HG03520 (cell line): ENCODE data around the gene HAND2.

ENCODE experiments used
- ATAC-seq: cut with Tn5 transposase; IDR thresholded peaks from one replicate; pipeline ENCODE4 v1.9.1; 2021; ENCODE audit warnings: mild to moderate bottlenecking, moderate library complexity; ENCODE audit not compliant: unreplicated experiment

HAND2 gene

DNA sequence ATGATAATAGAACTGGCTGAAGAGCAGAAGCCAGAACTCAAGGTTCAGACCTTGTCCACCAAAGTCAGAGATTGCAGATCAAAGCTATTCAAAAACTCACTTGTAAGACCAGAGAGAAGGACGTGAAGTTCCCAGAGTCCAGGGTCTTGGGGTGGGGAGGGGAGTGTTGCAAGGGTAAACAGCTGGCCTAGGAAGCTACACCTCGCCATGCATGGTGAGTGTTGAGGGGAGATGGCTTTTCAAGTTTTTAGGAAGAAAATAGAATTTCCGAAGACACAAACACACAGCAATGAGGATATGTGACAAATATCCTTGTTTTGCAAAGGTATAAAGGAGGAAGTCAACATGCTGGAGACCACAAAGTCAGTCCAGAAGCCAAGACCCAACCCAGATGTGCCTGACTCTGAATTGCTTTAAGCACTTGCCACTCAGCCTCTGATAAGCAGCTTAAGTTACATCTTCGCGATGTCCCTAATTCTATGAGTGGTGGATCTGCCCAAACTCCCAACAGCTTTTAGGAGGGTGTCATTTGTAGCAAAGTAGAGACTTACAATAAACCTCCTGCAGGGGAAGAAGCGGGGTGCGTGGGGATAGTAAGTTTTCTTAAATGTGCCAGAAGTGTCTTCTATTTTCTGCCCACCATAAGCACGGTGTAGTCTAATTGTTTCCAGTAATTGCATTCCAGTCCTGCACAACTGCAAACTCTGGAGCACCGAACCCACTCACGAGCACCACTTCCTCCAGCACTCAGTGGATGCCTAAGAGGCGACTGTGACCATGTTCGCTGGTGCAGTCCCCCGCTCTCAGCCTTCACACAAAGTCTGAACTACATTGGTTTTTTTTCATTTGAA, 26.5 kb downstream of the HAND2 start:
- ATAC-seq, result no peak

DNA sequence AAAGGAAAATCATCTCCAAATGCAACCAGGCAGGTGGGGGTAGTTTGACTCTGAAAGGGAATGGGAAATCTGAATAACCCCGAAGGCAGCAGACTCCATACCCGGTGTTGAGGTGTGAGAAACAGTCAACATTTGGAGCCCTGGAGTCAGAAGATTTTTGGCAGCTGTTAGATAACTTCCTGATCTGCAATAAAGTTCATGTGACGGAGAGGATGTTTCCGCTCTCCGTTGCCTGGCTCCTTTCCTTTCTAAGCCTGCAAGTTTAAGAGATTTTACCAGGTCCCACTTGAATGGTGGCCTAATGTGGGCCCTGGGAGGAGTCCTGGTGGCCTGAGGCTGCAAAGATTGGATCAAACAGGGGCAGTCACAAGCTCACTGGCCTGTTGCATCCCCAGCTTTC, 27.7 kb downstream of the HAND2 start:
- ATAC-seq, result no peak

DNA sequence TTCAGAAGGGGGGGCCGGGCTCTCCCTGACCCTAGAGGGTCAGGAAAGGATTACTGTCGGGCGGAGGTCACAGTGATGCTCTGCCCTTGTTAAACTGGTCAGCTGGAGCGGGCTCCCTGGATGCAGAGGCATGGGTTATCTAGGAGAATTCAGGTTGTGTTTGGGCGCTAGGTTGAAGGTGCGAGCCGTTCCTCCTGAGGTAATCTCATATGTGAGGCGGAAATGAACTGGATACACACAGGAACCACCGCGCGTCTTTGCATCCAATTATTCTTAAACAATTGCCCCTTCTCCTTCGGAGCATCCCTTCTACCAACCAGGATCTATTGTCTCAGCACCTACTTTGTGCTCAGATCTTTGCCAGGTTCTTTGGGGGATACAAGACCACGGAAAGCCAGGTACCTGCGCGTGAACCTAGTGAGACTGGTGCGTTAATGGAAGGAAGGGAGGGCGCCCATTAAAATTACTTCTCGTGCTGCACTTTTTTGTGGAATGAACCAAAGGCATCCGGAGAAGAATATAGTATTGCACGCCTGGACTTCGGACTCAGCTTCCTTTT, 28.4 kb downstream of the HAND2 start:
- no peak for ATAC-seq

DNA sequence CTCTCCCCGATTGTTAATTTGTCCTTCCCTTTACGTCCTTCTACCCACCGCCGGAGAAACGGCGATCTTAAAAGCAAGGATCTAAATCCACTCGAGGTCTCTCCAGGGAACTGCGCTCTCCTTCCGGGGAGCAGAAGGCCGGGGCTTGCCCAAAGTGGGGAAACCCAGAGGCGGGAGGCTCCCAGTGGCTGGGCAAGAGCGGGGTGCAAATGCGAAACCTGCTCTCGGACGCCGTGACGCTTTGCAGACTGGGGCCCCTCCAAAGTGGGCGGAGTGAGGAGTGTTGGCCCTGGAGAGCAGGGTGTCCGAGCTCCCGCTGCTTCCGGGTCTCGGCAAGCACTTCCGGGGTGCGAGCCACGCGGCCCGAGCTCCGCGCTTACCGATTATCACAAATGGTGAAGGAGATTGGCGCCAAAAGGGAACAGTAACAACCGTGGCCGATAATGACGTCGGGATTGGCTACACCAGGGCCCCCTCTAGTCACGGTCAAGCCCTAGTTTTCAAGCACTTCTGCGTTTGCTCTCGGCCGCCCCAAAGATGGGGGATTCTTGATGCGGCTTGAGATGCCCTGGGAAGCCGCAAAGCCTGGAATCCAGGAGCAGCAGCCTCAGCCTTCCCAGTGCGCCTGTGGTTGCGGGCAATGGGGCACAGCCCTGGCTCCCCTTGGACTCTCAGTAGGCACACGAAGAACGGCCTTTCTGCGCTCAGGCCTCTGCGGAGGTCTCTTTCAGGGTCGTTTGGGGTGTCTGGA, 29.0 kb downstream of the HAND2 start:
- peak; percentile 35 for ATAC-seq

DNA sequence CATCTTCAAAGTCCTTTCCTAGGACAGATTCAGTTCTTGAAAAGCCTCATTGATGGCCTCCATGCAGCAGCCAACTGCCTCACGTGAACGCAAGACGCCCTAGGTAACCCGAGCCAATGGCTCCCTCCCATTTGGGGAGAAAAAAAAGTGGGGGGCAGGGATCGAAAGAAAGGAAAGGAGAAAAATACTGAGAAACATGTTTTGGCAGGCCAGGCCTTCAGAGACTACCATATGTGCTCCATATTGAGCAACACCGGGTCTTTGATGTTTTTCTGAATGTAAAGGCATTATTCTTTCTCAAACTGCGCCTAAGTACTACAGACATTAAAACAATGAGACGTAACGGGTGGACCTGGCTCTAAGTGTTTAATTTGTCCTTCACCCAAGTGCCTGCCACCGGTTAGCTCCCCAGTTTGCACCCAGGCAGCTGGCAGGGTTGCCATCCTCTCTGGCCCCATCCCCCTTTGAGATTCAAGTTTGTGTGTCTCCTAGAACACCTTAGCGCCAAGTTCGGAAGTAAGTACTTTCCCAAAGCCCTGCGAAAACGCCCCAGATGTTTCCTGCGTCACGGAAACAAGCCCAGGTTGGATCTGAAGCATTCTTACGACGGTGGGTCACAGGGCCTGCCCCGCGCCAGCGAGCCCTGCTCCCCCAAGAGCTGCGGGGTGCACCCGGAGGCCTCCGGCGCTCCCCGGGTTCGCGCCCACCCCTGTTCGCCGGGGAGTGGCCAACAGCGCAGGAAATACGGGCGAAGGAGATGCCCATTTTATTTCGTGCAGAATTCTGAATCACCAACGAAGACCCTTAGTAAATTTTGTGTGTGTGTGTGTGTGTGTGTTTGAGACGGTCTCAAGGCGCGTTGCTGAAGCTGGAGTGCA, 30.1 kb downstream of the HAND2 start:
- ATAC-seq, result no peak

DNA sequence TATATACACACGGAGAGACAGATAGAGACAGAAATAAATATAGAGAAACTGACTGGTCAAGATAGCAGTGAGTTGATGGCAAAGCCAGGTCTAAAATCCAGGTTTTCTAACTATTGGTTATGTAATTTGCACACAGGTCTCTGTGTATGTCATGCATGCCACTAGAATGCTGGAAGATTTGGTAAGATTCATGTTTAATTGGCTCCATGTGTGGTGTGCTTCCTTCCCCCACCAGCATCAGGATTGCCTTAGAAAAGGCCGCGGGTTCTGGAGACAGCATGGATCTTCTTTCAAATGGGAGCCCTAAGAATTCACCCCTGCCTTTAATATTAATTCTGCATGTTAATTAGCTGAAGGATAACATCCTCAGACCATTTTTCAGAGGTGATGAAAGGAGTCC, 31.3 kb downstream of the HAND2 start:
- no peak for ATAC-seq

DNA sequence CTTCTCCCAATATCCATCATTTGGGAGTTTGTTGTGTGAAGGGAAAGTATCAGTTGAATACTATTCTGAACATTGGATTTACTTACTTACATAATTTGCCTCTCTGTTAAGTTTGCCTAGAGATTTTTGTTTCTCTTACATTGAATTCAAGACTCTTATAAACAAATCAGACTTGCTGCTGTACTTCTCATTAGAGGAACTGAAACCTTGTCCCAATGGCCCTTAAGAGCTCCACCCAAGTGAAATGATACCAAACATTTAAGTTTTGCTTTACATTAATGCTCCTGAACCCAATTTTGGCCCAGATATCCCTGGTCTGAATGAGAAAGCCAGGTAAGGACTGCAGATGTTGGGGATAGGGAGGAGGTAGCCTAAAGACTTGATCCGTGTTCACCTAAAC, 32.0 kb downstream of the HAND2 start:
- ATAC-seq, result peak; percentile 40

DNA sequence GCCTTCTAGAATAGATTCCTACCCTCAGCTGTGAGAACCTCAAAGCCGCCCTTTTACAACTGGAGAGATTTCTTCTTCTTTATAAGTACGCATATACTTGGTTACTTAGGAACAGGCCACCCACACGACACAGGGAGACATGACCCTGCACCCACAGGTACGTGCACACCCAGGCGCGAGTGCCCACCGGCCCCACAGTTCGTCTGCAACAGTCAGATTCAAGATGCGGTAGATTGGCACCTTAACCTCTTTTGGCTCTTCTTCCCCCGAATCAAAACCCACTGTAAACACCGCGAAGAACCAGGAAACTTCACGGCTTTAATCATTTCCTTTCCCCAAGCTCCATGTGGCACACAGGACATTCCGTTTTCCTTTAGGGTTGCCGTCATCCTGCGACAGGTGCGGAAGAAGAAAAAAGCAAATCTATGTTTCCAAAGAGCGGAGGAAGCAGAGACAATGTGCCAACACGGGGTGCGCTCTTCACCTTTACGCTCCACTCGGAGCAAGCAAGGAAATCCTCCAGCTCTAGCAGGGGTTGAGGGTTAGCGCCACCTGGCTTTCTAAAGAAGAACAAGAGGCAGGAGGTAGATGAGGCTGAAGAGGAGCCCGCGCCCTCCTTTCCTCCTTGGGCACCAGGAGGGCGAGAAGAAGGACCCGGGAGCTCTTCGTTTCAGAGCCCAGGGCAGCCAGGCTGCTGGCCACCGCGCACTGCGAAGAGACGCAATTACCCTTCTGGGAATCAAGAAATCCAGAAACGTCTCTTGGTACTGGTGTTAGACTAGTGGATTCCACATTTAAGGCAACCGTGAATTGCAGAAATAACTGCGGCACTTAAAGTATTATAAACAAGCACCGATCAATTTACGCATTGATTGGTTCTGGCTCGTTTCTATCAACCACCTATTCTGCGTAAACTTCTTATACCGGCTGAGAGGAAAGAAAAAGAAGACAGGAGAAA, 35.7 kb downstream of the HAND2 start:
- peak; percentile 98 for ATAC-seq

DNA sequence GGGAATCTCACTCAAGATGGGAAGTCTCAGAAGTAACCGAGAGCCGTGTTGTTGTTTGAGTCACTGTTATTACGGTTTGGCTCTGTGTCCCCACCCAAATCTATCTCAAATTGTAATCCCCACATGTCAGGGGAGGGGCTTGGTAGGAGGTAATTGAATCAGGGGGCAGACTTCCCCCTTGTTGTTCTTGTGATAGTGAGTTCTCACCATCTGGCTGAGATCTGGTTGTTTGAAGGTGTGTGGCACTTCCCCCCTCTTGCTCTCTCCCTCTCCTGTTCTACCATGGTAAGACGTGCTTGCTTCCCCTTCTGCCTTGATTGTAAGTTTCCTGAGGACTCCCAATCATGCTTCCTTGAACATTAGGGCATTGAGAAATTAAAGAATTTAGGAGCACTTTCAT, 37.0 kb downstream of the HAND2 start:
- no peak for ATAC-seq

DNA sequence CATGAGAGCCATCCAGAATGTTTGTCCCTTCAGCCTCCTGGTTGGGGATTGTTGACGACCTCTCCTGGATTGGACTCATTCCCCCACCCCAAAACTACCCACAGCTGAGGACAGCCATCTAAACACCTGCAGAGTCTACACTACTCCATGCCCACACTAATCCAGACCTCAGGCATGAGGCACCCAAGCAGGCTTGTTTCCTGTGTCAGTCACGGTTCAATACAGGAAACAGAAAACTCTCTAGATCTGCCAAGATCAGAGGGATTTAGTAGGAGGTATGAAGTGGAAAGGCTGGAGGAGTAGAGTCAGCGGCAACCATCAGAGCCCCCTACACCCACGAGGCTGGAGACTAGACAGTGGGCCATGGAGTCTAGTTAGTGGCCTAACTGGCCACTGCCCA, 37.7 kb downstream of the HAND2 start:
- no peak for ATAC-seq

DNA sequence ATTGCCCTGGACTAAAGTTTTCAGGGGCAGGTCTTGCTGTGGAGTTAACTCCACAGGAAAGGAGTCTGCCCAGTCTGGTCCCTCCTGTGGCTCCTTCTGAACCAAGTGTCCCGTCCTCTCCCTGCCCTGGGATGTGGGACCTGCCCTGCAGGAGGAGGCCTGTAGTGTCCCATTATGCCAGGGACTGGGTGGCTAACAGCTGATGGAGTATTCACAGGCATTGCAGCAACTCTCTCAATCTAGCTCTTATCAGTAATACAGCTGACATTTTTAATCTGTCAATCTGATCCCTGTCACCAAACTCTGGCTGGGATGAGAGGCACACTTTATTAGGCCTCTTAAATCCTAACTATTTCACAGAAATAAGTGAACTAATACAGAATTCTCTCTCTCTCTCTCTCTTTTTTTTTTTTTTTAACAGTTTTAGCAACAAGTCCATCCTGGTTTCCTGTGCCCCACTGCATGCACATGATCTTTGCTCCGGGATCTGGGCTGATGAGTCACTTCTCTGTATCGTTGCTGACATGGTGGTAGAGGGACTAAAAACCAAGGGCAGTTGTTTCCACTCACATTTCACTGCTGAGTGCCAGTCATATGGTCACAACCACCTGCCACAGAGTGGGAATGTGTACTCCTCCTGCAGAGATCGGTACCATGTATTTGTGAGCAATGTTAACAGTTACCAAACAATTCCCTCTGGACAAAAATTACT, 39.1 kb downstream of the HAND2 start:
- ATAC-seq, result no peak

DNA sequence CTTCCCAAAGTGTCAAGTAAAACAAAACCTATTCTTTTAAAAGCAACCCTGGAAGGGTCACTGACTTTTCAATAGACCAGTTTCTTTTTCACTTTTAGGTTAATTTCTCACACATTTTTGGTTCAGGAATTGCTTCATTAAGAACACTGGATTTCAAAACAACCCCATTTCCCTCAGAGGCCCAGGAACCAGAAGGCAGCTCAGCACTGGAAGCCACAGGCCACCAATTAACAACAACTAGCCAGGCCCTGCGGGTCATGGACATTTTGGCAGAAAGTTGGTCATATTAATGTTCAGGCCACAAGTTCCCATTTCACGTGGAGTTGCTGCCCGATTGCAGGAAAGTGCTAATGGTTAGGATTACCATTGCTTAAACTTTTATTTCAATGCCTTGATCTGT, 39.8 kb downstream of the HAND2 start:
- no peak for ATAC-seq

DNA sequence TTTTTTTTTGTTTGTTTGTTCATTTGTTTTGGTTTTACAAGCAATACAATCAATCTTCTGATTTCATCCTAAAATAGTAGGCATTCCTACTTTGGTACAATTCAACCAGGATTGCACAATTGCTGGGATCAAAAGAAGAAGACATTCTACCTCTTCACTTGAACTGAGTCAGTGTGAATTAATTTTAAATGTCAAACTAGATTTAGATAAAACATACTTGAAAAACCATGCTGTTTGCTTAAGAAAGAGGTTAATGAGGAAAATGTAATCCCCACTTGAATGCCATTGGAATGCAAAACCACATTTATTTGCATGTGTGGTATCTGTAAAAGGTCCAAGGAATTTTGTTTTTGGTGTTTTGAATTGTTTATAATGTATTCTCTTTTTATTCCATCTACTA, 40.5 kb downstream of the HAND2 start:
- no peak for ATAC-seq

DNA sequence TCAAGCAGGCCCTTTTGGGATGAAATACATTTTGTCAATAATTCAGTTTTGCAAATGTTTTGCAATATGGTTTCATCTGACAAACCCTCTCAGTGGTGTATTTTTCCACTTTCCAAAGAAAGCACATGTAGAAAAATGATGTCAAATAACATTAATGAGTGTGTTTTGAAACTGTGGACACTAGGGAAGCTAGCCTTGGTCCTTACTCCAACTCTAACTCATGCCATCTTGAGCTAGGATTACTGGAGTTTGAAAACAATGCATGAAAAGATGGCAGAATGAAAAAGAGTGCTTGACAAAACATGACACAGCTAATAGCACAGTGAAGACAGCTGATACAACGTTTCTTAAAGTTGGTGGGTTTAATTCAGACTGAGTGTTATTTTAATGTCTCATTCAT, 41.4 kb downstream of the HAND2 start:
- no peak for ATAC-seq

DNA sequence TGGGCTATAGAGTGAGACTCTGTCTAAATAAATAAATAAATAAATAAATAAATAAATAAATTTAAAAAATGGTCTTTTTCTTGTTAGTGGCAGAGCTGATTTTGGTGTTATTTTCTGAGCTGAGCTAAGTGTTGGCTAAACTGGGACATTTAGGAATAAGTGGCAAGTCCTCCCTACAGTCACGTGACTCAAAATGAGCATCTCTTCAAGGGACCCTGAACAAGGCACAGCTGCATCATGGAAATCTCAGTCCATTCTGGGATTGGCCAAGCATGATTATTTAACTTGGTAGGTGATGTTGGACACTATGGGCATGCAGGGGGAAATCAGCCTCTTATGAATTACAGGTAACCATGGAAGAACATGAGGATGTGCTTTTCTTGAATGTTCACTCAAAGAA, 42.0 kb downstream of the HAND2 start:
- no peak for ATAC-seq

DNA sequence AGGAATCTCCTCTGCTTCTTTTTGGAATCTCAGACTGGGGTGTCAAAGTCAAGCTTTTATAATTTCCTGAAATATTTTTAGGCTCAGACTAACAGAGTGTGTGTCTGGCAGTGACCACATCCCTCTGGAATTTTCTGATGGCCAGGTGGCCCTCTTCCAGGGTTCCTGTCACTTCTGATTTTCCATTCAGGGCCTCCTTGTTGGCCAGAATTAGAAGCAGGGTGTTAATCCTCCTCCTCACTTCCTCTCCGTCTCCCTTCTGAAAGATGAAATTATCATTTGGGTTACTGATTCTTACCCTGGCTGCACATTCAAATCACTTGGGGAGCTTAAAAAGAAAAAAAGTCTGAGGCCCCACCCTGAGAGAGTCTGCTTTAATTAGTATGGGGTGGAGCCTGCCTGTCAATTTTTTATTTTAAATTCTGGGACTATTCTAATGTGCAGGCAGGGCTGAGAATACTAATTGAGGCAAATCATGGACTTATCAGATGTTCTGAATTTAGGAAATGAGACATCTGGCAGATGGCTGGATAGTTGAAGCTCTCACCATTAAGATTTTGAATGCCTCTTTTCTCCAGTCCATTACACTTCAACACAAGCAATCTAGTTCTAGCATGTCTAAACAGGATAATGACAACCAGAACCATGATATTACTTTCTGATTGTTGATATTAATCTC, 43.2 kb downstream of the HAND2 start:
- ATAC-seq, result no peak

DNA sequence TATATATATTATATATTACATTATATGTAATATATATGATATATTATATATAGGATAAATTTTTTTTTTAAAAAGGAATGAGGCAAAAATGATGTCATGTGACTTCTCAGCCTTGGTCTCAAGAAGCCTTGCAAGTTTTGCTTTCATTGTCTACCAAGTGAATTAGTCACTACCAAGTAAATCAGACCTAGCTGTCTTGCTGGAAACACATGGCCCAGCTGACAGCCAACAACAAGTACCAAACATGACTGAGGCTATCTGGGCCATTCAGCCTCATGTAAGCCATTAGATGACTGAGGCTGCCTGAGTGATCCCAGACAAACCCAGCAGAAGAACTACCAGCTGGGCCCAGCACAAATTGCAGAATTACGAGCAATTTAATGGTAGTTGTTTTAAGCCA, 44.9 kb downstream of the HAND2 start:
- no peak for ATAC-seq

DNA sequence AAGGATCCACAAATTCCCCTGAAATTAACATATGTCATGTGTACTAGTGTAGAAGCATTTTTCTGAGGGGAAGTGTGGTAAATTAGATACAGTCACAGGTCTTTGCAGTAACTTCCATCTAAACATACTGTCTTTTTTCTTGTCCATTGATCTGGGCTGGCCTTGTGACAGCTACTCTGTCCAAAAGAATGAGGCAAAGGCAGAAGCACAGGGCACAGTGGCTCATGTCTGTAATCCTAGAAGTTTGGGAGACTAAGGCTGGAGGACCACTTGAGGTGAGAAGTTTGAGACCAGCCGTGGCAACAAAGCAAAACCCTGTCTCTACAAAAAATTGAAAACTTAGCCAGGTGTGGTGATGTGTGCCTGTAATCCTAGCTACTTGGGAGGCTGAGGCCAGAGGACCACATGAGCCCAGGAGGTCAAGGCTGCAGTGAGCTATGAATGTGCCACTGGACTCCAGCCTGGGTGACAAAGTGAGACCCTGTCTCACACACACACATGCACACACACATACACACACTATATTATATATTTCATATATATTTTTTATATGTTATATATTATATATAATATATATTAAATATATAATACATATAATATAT, 47.6 kb downstream of the HAND2 start:
- no peak for ATAC-seq
